H1 (cell line): ENCODE data around the gene BAZ1B. TPM values are rescaled to one million over a fixed set of nuclear protein-coding genes. Genes with fewer than 3 reads are reported as not detected.

Experiments used
- E2F6 ChIP-seq: IDR thresholded peaks from 2 replicates; pipeline ENCODE4 v1.6.1; 2012; ENCODE audit warnings: inconsistent platforms
- POU5F1 ChIP-seq: IDR thresholded peaks from 2 replicates; pipeline ENCODE4 v1.6.1; 2011; ENCODE audit warnings: low read depth, mild to moderate bottlenecking, low read length, moderate library complexity
- RFX5 ChIP-seq: IDR thresholded peaks from 2 replicates; pipeline ENCODE4 v1.6.1; 2011; ENCODE audit warnings: low read depth, low read length, improper control_type of control experiment, borderline replicate concordance
- SIX5 ChIP-seq: IDR thresholded peaks from 2 replicates; pipeline ENCODE4 v1.6.1; 2011; ENCODE audit warnings: mild to moderate bottlenecking, low read depth, low read length
- polyA plus RNA-seq, 7 experiments: library from polyadenylated mRNA; depleted of rRNA in 3 of 7; stranded (reverse) in 5 of 7; unstranded in 2 of 7; fragments of >200 nt in 5 of 7; fragments of 200-250 nt in 2 of 7; gene quantifications; 1 replicate in 5 of 7; 2 replicates in 1 of 7; 4 replicates in 1 of 7; pipeline versions ENCODE4 v1.2.1 to v1.2.3, GENCODE V29; 2011 to 2013; ENCODE audit warnings: missing spikeins in 2 of 7, mixed read lengths in 2 of 7
- total RNA-seq: library from RNA; stranded (reverse); fragmentation: NEBNext Ultra II Directional; extraction: Animal tissue kit (Norgen Biotek cat#: 25700); gene quantifications from 2 replicates; pipeline ENCODE4 v1.2.1, GENCODE V29; 2021
- TF ChIP-seq, protein P1 (sequence below): fragments of 300-600 bp; sonication (generic); IDR thresholded peaks from 2 replicates; pipeline ENCODE4 v1.7.1; 2012; ENCODE audit warnings: low read length, moderate library complexity, mild to moderate bottlenecking, inconsistent platforms; ENCODE audit not compliant: insufficient replicate concordance

The BAZ1B gene
- total and polyA plus RNA-seq, 2 of the 8 experiments (the other 6 are each of a cell fraction or from before 2014, with no cell fraction given) = 21.0 to 86.8 TPM

- TF ChIP-seq POU5F1 (no peak), SIX5 (no peak), E2F6 (no peak), RFX5 (no peak)
- TF ChIP-seq, protein P1, sequence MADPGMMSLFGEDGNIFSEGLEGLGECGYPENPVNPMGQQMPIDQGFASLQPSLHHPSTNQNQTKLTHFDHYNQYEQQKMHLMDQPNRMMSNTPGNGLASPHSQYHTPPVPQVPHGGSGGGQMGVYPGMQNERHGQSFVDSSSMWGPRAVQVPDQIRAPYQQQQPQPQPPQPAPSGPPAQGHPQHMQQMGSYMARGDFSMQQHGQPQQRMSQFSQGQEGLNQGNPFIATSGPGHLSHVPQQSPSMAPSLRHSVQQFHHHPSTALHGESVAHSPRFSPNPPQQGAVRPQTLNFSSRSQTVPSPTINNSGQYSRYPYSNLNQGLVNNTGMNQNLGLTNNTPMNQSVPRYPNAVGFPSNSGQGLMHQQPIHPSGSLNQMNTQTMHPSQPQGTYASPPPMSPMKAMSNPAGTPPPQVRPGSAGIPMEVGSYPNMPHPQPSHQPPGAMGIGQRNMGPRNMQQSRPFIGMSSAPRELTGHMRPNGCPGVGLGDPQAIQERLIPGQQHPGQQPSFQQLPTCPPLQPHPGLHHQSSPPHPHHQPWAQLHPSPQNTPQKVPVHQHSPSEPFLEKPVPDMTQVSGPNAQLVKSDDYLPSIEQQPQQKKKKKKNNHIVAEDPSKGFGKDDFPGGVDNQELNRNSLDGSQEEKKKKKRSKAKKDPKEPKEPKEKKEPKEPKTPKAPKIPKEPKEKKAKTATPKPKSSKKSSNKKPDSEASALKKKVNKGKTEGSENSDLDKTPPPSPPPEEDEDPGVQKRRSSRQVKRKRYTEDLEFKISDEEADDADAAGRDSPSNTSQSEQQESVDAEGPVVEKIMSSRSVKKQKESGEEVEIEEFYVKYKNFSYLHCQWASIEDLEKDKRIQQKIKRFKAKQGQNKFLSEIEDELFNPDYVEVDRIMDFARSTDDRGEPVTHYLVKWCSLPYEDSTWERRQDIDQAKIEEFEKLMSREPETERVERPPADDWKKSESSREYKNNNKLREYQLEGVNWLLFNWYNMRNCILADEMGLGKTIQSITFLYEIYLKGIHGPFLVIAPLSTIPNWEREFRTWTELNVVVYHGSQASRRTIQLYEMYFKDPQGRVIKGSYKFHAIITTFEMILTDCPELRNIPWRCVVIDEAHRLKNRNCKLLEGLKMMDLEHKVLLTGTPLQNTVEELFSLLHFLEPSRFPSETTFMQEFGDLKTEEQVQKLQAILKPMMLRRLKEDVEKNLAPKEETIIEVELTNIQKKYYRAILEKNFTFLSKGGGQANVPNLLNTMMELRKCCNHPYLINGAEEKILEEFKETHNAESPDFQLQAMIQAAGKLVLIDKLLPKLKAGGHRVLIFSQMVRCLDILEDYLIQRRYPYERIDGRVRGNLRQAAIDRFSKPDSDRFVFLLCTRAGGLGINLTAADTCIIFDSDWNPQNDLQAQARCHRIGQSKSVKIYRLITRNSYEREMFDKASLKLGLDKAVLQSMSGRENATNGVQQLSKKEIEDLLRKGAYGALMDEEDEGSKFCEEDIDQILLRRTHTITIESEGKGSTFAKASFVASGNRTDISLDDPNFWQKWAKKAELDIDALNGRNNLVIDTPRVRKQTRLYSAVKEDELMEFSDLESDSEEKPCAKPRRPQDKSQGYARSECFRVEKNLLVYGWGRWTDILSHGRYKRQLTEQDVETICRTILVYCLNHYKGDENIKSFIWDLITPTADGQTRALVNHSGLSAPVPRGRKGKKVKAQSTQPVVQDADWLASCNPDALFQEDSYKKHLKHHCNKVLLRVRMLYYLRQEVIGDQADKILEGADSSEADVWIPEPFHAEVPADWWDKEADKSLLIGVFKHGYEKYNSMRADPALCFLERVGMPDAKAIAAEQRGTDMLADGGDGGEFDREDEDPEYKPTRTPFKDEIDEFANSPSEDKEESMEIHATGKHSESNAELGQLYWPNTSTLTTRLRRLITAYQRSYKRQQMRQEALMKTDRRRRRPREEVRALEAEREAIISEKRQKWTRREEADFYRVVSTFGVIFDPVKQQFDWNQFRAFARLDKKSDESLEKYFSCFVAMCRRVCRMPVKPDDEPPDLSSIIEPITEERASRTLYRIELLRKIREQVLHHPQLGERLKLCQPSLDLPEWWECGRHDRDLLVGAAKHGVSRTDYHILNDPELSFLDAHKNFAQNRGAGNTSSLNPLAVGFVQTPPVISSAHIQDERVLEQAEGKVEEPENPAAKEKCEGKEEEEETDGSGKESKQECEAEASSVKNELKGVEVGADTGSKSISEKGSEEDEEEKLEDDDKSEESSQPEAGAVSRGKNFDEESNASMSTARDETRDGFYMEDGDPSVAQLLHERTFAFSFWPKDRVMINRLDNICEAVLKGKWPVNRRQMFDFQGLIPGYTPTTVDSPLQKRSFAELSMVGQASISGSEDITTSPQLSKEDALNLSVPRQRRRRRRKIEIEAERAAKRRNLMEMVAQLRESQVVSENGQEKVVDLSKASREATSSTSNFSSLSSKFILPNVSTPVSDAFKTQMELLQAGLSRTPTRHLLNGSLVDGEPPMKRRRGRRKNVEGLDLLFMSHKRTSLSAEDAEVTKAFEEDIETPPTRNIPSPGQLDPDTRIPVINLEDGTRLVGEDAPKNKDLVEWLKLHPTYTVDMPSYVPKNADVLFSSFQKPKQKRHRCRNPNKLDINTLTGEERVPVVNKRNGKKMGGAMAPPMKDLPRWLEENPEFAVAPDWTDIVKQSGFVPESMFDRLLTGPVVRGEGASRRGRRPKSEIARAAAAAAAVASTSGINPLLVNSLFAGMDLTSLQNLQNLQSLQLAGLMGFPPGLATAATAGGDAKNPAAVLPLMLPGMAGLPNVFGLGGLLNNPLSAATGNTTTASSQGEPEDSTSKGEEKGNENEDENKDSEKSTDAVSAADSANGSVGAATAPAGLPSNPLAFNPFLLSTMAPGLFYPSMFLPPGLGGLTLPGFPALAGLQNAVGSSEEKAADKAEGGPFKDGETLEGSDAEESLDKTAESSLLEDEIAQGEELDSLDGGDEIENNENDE = no peak
- TF ChIP-seq, all 59 proteins: peak for 0
Measured at GRCh38 chr7:73482746-73483145, 39.3 kb downstream of the BAZ1B start (continued).
